Measurements from ENCODE around the gene MAVS.

GRCh38 chr20:3800878-3801260 is 45.8 kb upstream of the MAVS start:
- TF ChIP-seq SMC3 (IDR thresholded peaks at IDR 0.05; ENCODE audit: low read depth, low read length) (no peak), NRF1 (IDR thresholded peaks at IDR 0.05; ENCODE audit: low read depth, low read length) (no peak), CTCF (IDR thresholded peaks at IDR 0.05) (no peak), CHD2 (IDR thresholded peaks at IDR 0.05; ENCODE audit: low read length, partially characterized antibody) (no peak), ZBTB33 (IDR thresholded peaks at IDR 0.05; ENCODE audit: borderline replicate concordance, low read depth) (no peak), MAX (IDR thresholded peaks at IDR 0.05; ENCODE audit: low read depth) (no peak), TAF1 (IDR thresholded peaks at IDR 0.05; ENCODE audit: borderline replicate concordance, low read depth, low read length) (no peak), USF2 (IDR thresholded peaks at IDR 0.05; ENCODE audit: borderline replicate concordance, low read depth, low read length) (no peak), NFIC (IDR thresholded peaks at IDR 0.05; ENCODE audit: borderline replicate concordance) (no peak)

Measured in SK-N-SH (cell line).